IPS DF 4.7 (cell line): Measurements from ENCODE around the gene CTDSPL.

Source experiments
- DNase-seq: peaks from one replicate; pipeline ENCODE4 v3.0.0-alpha.2; 2013; ENCODE audit warnings: low spot score; ENCODE audit errors: extremely low read depth

Gene CTDSPL

GRCh38 chr3:37853691-37854413 lies 7.8 kb upstream of the CTDSPL start:
- DNase-seq: no peak

- DNase-seq: no peak
These were observed 6.2 kb upstream of the CTDSPL start for GRCh38 chr3:37855363-37855970.

- DNase-seq: no peak
These were observed 5.3 kb upstream of the CTDSPL start for GRCh38 chr3:37856381-37856780.

GRCh38 chr3:37858742-37859141 lies 2.9 kb upstream of the CTDSPL start:
- DNase-seq: no peak

- DNase-seq: no peak
These were observed 2.3 kb upstream of the CTDSPL start for GRCh38 chr3:37859354-37859753.

GRCh38 chr3:37859908-37860199 lies 1.8 kb upstream of the CTDSPL start:
- no peak for DNase-seq

GRCh38 chr3:37862219-37862902 lies 681 bp downstream of the CTDSPL start:
- DNase-seq: no peak

- no peak for DNase-seq
These were observed 1.5 kb downstream of the CTDSPL start for GRCh38 chr3:37862903-37863815.

GRCh38 chr3:37863949-37864822 lies 2.5 kb downstream of the CTDSPL start:
- DNase-seq: no peak

GRCh38 chr3:37864904-37865303 lies 3.2 kb downstream of the CTDSPL start:
- no peak for DNase-seq

- no peak for DNase-seq
These were observed 5.5 kb downstream of the CTDSPL start for GRCh38 chr3:37867144-37867543.

GRCh38 chr3:37871858-37872257 lies 10.2 kb downstream of the CTDSPL start:
- DNase-seq: no peak

GRCh38 chr3:37872413-37873160 lies 10.9 kb downstream of the CTDSPL start:
- no peak for DNase-seq

GRCh38 chr3:37876279-37876678 lies 14.6 kb downstream of the CTDSPL start:
- no peak for DNase-seq

- no peak for DNase-seq
These were observed 21.0 kb downstream of the CTDSPL start for GRCh38 chr3:37882711-37883110.

- DNase-seq: no peak
These were observed 24.1 kb downstream of the CTDSPL start for GRCh38 chr3:37885814-37886213.

GRCh38 chr3:37886395-37886794 lies 24.7 kb downstream of the CTDSPL start:
- no peak for DNase-seq

- no peak for DNase-seq
These were observed 25.4 kb downstream of the CTDSPL start for GRCh38 chr3:37887062-37887461.

GRCh38 chr3:37887824-37888223 lies 26.1 kb downstream of the CTDSPL start:
- DNase-seq: no peak

GRCh38 chr3:37888421-37888820 lies 26.7 kb downstream of the CTDSPL start:
- no peak for DNase-seq
